ENCODE results near the gene GNE. TPM values are rescaled to one million over a fixed set of nuclear protein-coding genes. Genes with fewer than 3 reads are reported as not detected.
"Not testable (repeated sequence)": the region's sequence is repeated elsewhere in the genome, so short reads cannot be mapped to it uniquely, and the experiment has no call there.

Gene GNE
- total and polyA plus RNA-seq, 9 of the 15 experiments (the other 6 are each of a cell fraction or from before 2014, with no cell fraction given), result 5.1 to 18.6 (median 12.0) TPM

GRCh38 chr9:36187414-36187813, 70.8 kb downstream of the GNE start (continued):
- TF ChIP-seq PBX2 (CRISPR knock-in tag; IDR thresholded peaks at IDR 0.05; ENCODE audit: low read depth), result no peak
- 0 out of 2 replicates have a peak, but pooled peaks have one; percentile 9 for TF ChIP-seq PBX2 (tag; conservative IDR thresholded peaks at IDR 0.05; ENCODE audit: low read depth)
- TF ChIP-seq TAF15 (IDR thresholded peaks at IDR 0.05; ENCODE audit: low read depth, low read length), result no peak
- TF ChIP-seq USF1 (CRISPR knock-in tag; IDR thresholded peaks at IDR 0.05), result peak; percentile 57

- BruUV-seq (replicated peaks); H3K36me3 ChIP-seq (ENCODE audit: control insufficient read depth, insufficient read depth, low read length); H2AFZ ChIP-seq (ENCODE audit: low read depth, low read length); H3K4me2 ChIP-seq (ENCODE audit: insufficient read depth, low read length); DNase-seq (ENCODE audit: extremely low read depth in 1 of 4, low spot score in 3 of 4); in situ Hi-C loops (cut with MboI); FAIRE-seq; ATAC-seq; CTCF ChIA-PET (ENCODE audit: low intra/inter-chr PET ratio); H3K79me2 ChIP-seq (ENCODE audit: control insufficient read depth, insufficient read depth, low read length); H3K27me3 ChIP-seq (ENCODE audit: control insufficient read depth in 2 of 2, insufficient read depth in 2 of 2, low read length in 2 of 2); H3K9me3 ChIP-seq (replicated peaks; ENCODE audit: control insufficient read depth, insufficient read depth, low read depth, low read length); H3K27ac ChIP-seq (ENCODE audit: extremely low read depth, low read depth, low read length); H3K9ac ChIP-seq (ENCODE audit: insufficient read depth in 1 of 2, low read depth in 2 of 2, low read length in 2 of 2); H3K4me1 ChIP-seq (replicated peaks in 1 of 2; ENCODE audit: control insufficient read depth in 2 of 2, insufficient read depth in 2 of 2, low read length in 2 of 2); intact Hi-C loops (cut with micrococcal nuclease); H3K4me3 ChIP-seq; POLR2A ChIA-PET; H4K20me1 ChIP-seq (replicated peaks; ENCODE audit: control insufficient read depth, insufficient read depth, low read length); H3K9me1 ChIP-seq (ENCODE audit: control insufficient read depth, insufficient read depth, low read length): not testable (repeated sequence)
- WGBS (ENCODE audit: insufficient coverage, low coverage, missing lambda C conversion rate), result 8% methylated on average over 6 of the region's 6 CpGs
Measured at GRCh38 chr9:36180243-36180642, 78.0 kb downstream of the GNE start.

Data from K562 (cell line).